Putamen (tissue), 1 donor: ENCODE measurements around the gene CLSTN2.

ENCODE experiments used
- DNase-seq: peaks from one replicate; pipeline ENCODE4 v3.0.0-alpha.2; 2016; ENCODE audit warnings: low spot score

The CLSTN2 gene

GRCh38 chr3:140052771-140053702 lies 118.1 kb downstream of the CLSTN2 start:
- no peak for DNase-seq

DNA sequence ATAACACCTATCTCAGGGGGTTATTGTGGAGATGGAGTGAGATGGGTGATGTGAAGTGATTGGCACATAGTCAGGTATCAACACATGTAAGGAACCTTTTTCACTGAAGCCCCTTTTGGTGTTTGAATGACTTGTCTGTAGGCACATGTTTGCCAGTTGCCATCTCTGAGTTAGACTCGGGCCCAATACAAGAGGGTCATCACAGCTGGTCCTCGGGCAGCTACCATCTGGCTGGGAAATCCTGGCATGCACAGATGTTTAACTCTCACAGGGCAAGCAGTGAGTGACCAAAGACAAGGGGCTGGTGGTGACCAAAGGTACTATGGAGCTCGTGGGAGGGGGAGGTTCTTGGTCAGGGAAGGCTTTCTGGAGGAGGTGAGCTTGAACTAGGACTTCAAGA lies 118.8 kb downstream of the CLSTN2 start:
- no peak for DNase-seq

- DNase-seq: no peak
Observed at GRCh38 chr3:140055092-140055791, 120.3 kb downstream of the CLSTN2 start.

GRCh38 chr3:140056047-140056446 lies 121.1 kb downstream of the CLSTN2 start:
- no peak for DNase-seq

DNA sequence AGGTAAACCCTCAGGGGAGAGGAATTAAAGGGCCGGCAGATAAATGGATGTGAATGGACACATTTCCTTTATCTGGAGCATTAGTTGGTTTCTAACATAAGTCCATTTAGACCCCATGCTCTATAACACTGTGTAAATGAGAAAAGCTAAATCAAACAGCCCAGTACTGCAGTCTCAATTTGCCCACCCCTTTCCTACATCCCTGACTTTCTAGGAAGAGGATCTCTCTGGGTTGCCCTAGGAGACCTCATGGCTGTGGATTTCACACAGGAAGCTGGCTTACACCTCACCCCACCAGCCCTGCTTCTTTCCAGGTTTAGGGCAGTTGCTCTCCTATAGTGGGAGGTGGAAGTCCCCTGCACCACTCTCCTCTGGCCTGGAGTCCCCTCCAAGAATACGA lies 126.2 kb downstream of the CLSTN2 start:
- no peak for DNase-seq

DNA sequence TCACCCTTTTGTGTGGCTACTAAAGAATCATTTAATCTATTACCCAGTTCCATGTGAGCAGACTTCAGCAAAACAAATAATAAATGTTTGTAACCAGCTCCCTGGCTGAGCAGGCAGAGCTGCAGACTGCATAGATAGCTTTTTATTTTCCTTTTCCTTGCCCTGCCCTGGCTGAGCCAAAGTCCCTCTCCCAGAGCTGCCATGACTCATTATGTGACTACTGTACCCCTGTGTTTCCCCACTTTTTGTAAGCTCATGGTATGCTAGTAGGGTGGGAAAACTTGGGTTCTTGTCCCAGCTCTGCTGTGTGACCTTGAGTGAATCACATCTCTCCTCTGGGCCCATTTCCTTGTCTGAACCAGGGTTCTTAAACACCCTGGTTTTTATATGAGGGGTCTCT lies 127.5 kb downstream of the CLSTN2 start:
- no peak for DNase-seq

DNA sequence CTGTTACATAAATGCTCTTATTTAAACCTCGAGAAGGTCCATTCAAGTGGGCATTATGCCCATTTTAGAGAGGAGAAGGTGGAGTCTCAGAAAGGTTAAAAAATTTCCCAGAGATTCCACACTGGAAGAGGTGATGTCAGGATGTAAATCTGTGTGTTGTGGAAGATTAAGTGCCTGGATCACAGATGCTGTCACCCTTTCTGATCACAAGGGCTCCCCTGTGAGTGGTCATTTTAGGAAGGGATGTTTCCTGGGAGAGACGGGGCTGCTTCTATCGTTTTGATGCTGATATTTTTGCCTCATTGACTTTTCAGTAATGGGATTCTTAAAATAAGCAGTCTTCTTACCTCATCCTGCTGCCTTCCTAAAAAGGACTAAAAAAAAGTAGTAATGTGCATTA lies 132.5 kb downstream of the CLSTN2 start:
- DNase-seq: no peak

GRCh38 chr3:140068494-140069017 lies 133.6 kb downstream of the CLSTN2 start:
- no peak for DNase-seq

DNA sequence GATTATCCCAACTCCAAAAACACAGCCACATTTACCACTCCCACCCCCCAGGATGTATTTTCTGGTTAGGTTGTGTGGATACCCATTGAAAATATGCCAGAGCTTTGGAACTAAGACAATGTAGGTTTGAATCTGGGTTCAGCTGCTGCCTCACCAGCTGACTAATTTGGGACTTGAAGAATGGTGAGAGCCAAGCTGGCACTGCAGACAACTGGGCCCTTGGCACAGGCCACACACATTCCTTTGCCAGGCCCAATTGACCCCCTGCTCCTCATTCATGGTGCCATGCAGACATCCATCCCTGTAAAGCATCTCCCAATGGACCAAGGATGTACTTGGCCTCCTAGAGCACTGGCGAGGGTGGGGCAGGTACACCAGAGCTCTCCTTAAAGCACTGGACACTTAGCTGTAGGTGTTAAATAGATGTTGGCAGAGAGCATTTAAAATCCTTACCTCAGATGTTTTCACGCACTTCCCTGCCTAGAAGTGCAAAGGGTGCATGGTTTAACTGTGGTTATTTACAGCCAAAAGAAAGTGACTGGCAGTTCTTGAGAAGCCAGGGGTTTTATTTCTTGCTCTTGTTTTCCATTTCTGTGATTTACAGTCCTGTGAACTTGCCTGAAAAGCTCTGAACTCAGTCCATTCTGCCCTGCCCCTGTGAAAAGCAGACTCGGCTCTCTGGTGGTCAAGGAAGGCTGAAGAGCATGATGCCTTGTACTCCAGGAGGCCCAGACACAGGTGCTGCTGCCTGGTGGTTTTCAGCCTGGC lies 138.5 kb downstream of the CLSTN2 start:
- no peak for DNase-seq

- no peak for DNase-seq
Observed at GRCh38 chr3:140076552-140076951, 141.6 kb downstream of the CLSTN2 start.

GRCh38 chr3:140077406-140077805 lies 142.4 kb downstream of the CLSTN2 start:
- no peak for DNase-seq

DNA sequence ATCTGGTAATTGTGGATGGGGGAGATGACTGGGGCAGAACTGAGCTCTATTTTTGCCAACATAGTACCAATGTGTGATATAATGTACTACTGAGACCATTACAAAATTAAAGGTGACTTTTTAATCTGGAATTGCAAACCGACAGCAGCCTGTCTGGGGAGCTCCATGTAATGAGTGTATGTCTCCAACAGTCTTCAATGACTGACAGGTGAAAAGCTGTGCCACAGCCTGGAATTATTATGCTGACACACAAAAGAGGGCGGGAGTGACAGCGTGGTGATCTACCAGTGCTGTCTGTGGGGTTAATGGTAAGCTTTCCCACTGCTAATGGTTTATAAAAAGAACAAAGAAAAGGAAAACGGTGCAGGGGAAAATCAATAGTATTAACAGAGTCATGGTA lies 143.4 kb downstream of the CLSTN2 start:
- no peak for DNase-seq

GRCh38 chr3:140078940-140079339 lies 144.0 kb downstream of the CLSTN2 start:
- DNase-seq: no peak

- no peak for DNase-seq
Observed at GRCh38 chr3:140081887-140082286, 146.9 kb downstream of the CLSTN2 start.

DNA sequence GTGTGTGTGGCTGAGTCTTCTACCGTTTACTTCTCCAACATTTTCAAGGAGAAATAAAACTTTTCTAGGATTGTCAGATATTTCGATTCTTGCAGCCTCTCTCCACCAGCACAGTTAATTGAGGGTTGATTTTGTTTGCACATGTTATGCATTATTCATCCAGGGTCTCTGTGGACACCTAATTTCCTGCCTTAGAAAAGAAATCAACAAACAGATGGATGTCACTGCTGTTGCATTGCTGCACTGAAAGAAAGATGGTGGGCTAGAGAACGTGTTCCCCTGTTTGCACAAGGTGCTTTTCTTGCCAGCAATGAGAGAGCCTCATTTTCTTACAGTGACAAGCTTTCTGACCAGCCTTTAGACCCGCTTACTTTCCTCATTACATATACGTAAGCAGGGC lies 150.0 kb downstream of the CLSTN2 start:
- no peak for DNase-seq

DNA sequence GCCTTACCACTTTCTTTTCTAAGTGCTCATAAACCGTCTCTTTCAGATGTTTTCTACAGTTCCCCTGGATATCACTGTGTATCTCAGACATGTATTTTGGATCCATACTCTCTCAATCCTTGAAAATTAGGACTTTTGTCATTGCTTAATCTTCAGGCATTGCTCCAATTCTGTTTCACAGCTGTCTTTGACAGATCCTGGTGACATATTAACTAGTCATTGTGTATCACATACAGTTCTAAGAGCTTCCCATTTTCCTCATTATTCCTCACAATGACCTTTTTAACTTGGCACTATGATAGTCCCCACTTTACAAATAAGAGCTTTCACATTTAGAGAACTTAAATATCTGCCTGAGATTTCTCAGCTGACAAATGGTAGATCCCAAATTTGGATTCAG lies 151.7 kb downstream of the CLSTN2 start:
- DNase-seq: no peak

DNA sequence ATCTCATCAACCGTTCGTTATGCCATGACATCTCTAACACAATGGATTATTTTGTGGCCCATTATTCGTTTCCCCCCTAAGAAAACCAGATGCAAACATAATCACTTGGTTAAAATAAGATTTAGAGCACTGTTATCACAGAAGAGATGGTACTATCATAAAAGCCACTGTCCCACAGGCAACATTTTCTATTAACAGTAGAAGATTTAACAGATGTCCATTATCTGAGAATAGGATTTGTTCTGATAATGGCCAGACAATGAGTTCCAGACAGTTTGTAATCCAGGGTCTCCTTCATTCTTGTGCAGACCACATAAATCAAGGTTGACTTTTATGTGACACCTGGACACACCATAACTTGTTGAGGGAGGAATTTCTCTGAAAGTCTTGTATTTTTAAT lies 153.1 kb downstream of the CLSTN2 start:
- no peak for DNase-seq

- no peak for DNase-seq
Observed at GRCh38 chr3:140088513-140088912, 153.5 kb downstream of the CLSTN2 start.

- no peak for DNase-seq
Observed at GRCh38 chr3:140089403-140090072, 154.6 kb downstream of the CLSTN2 start.

- DNase-seq: no peak
Observed at GRCh38 chr3:140091143-140091542, 156.2 kb downstream of the CLSTN2 start.

- DNase-seq: no peak
Observed at GRCh38 chr3:140092848-140093536, 158.0 kb downstream of the CLSTN2 start.
